Subcutaneous abdominal adipose tissue (tissue), 5 donors: Measurements from ENCODE around the gene MYOM1.

ENCODE experiments used
- H3K27ac ChIP-seq: one replicate; pipeline ENCODE4 v1.7.0; 2013; ENCODE audit warnings: low read depth, mild to moderate bottlenecking, inconsistent platforms, low read length, moderate library complexity
- H3K27me3 ChIP-seq, 5 donors: one replicate each; pipeline ENCODE4 v1.7.0; 2013; ENCODE audit warnings: low read length in 5 of 5, inconsistent platforms in 1 of 5; ENCODE audit not compliant: control insufficient read depth in 5 of 5, insufficient read depth in 4 of 5
- H3K36me3 ChIP-seq, 5 donors: one replicate each; pipeline ENCODE4 v1.7.0; 2013; ENCODE audit warnings: low read length in 5 of 5; ENCODE audit not compliant: control insufficient read depth in 5 of 5, insufficient read depth in 5 of 5
- H3K4me1 ChIP-seq, 5 donors: one replicate each; pipeline ENCODE4 v1.7.0; 2013; ENCODE audit warnings: low read length in 5 of 5, mild to moderate bottlenecking in 3 of 5, moderate library complexity in 1 of 5; ENCODE audit not compliant: control insufficient read depth in 5 of 5, insufficient read depth in 5 of 5
- H3K4me3 ChIP-seq, 5 donors: one replicate each; pipeline ENCODE4 v1.7.0; 2013; ENCODE audit warnings: low read length in 5 of 5, low read depth in 1 of 5
- H3K9ac ChIP-seq, 5 donors: one replicate each; pipeline ENCODE4 v1.7.0; 2013; ENCODE audit warnings: low read length in 5 of 5, mild to moderate bottlenecking in 4 of 5, moderate library complexity in 3 of 5
- H3K9me3 ChIP-seq, 5 donors: one replicate each; pipeline ENCODE4 v1.7.0; 2013; ENCODE audit warnings: low read length in 5 of 5; ENCODE audit not compliant: control insufficient read depth in 5 of 5
- donor health status: healthy.
- donor health status: healthy.
- donor health status: healthy.
- donor health status: healthy.
- donor health status: healthy.

MYOM1 gene

DNA sequence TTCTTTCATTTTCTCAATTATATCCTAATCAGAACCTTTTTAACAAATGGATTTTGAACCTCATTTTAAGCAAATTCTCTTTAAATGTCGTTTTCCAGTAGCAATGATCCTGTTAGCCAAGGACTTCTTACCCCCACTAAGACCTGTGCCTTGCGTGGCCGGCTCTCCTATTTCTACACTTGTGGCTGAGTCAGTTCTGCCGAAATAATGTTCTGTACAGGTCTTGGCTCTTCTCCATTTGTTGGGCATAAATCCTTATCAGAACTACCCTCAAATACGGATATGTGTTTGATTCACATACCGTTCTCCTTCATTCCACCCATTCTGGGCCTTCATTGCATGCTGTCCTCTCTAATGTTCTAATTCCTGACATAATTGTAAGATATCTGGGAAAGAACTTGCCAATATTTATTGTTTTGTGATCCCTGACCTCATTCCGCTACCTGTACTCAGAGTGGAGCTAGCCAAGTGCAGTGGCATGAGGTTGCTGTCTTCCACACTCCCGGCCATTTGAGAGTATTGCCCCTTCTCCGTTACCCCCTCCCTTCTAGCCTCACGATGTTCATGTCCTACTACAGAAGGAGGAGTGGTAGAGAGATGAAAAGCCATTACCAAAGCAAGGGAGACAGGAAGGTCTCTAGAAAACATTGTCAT, 78.7 kb downstream of the MYOM1 start:
- peaks cover 0 to 14% (median 9%) of the 10 kb centered on the region in 5 donors for H3K36me3 ChIP-seq
- H3K4me1 ChIP-seq, result no peaks in the 10 kb centered on the region
- no peaks in the 10 kb centered on the region for H3K27me3 ChIP-seq
- H3K27ac ChIP-seq, result no peak overlapping the region
- H3K9ac ChIP-seq, result no peak overlapping the region
- H3K4me3 ChIP-seq, result no peak overlapping the region
- H3K9me3 ChIP-seq, result no peaks in the 10 kb centered on the region

DNA sequence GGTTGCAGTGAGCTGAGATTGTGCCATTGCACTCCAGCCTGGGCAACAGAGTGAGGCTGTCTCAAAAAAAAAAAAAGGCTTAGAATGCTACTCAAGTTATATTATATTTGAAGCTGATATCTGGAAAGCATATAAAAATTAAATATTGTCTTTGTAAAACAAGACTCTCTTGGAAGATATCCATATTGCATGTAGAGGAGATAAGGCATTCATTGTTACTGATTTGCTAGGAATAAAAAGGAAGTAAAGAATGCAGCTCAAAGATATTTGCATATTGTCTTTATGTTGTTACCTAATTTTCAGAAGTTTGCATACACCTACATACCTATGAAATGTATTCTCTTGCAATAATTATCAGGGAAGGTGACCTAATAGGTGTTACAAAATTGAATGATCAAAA, 79.4 kb downstream of the MYOM1 start:
- Histone ChIP-seq H3K9ac (no peak overlapping the region), H3K36me3 (peaks cover 0 to 14% (median 9%) of the 10 kb centered on the region in 5 donors), H3K9me3 (no peaks in the 10 kb centered on the region), H3K27ac (no peak overlapping the region), H3K4me1 (no peaks in the 10 kb centered on the region), H3K4me3 (no peak overlapping the region), H3K27me3 (no peaks in the 10 kb centered on the region)

DNA sequence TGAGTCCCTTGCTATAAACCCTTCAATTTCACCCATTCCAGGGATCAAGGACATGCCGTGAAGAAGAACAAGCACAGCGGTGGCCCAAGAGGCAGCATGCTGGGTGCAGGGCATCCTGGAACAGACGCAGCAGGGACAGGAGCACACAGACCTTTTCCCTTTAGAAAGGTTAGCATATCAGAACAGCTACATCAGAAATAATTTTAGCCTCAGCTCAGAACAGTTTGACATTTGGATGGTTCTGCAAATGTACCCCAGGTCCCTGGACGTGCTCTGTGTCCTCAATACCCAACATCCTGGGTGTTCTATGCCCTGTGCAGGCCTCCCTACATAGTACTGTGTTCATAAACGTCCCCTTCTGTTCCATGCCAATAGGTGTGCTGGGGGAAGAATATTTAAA, 80.4 kb downstream of the MYOM1 start:
- no peak overlapping the region for H3K4me3 ChIP-seq
- peaks cover 0 to 16% (median 13%) of the 10 kb centered on the region in 5 donors for H3K36me3 ChIP-seq
- no peaks in the 10 kb centered on the region for H3K4me1 ChIP-seq
- H3K27me3 ChIP-seq, result no peaks in the 10 kb centered on the region
- no peak overlapping the region for H3K27ac ChIP-seq
- H3K9ac ChIP-seq, result no peak overlapping the region
- no peaks in the 10 kb centered on the region for H3K9me3 ChIP-seq

DNA sequence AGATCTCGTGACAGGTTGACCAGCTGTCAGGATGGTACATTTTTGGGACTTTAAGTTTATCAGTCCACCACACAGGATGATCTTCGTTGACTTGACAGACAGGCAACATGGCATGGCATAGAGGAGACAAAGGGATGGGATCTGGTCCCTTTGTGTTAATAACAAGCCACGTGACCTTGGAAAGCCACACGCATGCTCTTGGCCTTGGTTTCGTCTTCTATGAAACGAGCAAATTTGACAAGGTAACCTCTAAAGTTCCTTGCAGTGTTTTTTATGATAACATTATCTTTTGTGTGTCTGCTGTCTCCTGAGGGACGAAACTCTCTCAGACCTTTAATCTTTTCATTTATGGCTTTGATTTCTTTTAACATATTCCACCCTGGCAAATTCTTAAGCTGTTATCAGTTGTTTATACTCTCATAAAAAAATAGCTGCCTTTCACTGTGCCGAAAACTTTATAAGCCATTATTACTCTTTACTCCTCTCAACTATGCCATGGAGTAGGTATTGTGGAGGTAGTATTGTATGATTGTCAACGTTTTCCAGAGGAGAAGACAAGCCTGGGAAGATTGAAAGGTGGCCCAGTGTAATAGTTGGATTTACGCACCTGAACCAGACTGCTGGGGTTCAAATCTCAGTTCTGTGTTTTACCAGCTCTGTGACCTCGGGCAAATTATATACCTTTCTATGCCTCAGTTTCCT, 81.3 kb downstream of the MYOM1 start:
- Histone ChIP-seq H3K4me3 (no peak overlapping the region), H3K9ac (no peak overlapping the region), H3K4me1 (no peaks in the 10 kb centered on the region), H3K36me3 (peaks cover 0 to 26% (median 19%) of the 10 kb centered on the region in 5 donors), H3K27ac (no peak overlapping the region), H3K27me3 (no peaks in the 10 kb centered on the region), H3K9me3 (no peaks in the 10 kb centered on the region)

DNA sequence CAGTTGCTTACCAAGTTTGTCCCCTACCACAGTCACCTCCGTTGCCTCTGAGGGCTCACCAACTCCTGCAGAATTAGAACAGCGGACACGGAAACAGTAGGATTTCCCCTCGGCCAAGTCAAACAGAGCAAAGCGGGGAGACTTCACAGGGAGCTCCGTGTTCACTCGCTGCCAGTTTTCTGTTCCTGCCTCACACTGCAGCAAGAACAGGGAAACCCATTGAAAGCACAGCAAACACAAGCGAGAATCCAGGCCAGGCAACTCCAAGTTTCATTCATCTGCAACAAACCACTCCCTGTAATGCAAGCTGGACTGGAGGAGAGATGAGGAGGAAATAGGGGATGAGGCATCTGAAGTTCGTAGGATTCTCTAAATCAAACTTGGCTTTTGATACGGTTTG, 84.2 kb downstream of the MYOM1 start:
- H3K9ac ChIP-seq, result no peak overlapping the region
- H3K4me3 ChIP-seq, result no peak overlapping the region
- peaks cover 0 to 24% (median 9%) of the 10 kb centered on the region in 5 donors for H3K36me3 ChIP-seq
- H3K27me3 ChIP-seq, result no peaks in the 10 kb centered on the region
- H3K4me1 ChIP-seq, result no peaks in the 10 kb centered on the region
- no peaks in the 10 kb centered on the region for H3K9me3 ChIP-seq
- H3K27ac ChIP-seq, result no peak overlapping the region

DNA sequence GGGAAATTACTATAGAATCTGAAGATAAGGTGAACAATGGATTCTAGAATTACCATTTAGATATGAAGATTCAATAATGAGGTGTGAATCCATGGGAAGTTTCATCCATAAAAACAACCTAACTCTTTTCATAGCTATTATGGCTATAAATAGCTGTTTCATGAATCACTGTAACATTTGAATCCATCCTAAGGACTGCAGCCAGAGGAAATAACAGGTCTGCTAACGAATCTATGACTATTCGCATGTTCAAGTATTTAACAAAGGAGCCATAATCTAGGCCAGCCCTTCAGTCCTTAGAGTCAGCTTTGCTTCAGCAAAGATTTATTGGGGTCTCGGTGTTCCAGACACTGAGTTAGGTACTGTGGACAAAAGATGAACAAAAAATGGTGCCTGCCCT, 87.1 kb downstream of the MYOM1 start:
- Histone ChIP-seq H3K36me3 (peaks cover 0 to 24% (median 7%) of the 10 kb centered on the region in 5 donors), H3K4me1 (no peaks in the 10 kb centered on the region), H3K4me3 (no peak overlapping the region), H3K9me3 (no peaks in the 10 kb centered on the region), H3K27me3 (no peaks in the 10 kb centered on the region), H3K27ac (no peak overlapping the region), H3K9ac (no peak overlapping the region)

DNA sequence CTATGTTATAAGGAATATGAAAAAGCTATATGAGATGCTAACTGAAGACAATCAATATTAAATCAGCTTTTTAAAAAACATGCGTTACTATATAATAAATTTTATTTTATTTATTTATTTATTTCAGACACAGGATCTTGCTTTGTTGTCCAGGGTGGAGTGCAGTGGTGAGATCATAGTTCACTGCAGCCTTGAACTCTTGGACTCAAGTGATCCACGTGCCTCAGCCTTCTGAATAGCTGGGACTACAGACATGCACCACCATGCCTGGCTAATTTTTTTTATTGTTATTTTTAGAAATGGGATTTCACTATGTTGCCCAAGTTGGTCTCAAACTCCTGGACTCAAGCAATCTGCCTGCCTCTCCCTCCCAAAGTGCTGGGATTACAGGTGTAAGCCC, 89.4 kb downstream of the MYOM1 start:
- H3K9ac ChIP-seq, result no peak overlapping the region
- no peaks in the 10 kb centered on the region for H3K4me1 ChIP-seq
- no peak overlapping the region for H3K4me3 ChIP-seq
- H3K27ac ChIP-seq, result no peak overlapping the region
- peaks cover 4 to 34% (median 12%) of the 10 kb centered on the region in 5 donors for H3K36me3 ChIP-seq
- H3K9me3 ChIP-seq, result no peaks in the 10 kb centered on the region
- H3K27me3 ChIP-seq, result no peaks in the 10 kb centered on the region

DNA sequence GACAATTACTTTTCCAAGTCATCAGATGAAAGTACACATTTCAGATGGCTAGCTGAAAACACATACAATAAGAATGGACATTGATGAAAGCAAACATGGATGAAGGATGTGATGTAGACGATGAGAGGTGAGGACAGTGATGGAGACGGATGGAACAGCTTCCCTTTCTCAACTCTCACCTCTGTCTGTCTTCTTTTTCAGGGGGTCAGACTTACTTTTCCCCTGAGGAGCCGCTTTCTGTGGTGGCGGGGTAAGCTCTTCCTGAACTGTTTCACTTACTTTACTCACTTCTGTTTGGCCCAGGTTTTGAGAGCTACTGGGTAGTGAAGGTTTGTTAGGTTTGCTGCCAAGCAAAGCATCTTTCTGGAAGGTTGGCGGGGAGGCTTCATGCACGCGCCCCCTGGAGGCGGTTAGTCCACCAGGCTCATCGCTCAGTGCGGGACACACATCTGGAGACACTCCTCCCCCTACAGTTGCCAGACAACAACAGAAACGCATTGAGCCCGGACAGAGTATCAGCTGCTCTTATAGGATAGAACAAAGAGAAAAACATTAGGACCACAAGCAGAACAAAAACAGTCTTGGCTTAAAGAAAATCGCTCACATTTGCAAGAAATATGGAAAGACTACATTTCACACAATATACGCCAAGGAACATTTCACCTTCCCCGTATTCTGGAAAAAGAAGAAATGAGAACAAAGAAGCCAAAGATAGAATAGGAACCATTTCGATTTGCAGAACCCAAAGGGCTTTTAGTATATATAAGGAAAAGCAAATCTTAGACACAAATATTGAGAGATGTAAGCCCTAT, 90.5 kb downstream of the MYOM1 start:
- Histone ChIP-seq H3K36me3 (peaks cover 4 to 38% (median 16%) of the 10 kb centered on the region in 5 donors), H3K9me3 (no peaks in the 10 kb centered on the region), H3K4me1 (no peaks in the 10 kb centered on the region), H3K4me3 (no peak overlapping the region), H3K9ac (no peak overlapping the region), H3K27me3 (no peaks in the 10 kb centered on the region), H3K27ac (no peak overlapping the region)

DNA sequence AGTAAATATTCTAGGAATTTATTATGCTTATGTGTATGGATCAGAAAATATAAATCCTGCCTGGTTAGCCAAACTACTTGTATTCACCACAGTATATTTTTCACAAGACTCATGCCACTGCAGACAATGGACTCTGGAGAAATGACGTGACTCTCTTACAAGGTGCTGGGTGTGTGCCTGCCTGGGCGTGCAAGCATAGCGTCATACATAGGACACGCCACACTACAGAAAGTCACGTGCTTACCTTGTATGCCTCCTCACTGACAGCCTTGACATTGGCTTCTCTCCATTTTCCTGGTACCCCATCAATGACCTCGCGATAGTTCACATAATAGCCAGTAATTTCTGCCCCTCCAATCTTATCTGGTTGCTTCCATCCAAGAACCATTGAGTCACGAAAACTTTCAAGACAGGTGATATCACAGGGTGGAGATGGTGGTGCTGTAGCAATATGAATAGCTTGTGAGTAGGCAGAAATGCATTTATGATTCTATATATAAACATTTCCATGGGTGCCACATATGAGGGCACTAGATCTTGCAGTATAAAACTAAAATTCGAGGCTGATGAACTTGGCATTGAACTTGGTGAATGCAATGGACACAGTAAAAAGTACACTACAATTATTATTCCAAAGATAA, 93.2 kb downstream of the MYOM1 start:
- no peak overlapping the region for H3K4me3 ChIP-seq
- no peak overlapping the region for H3K9ac ChIP-seq
- H3K36me3 ChIP-seq, result peaks cover 4 to 28% (median 12%) of the 10 kb centered on the region in 5 donors
- no peaks in the 10 kb centered on the region for H3K9me3 ChIP-seq
- no peaks in the 10 kb centered on the region for H3K27me3 ChIP-seq
- H3K4me1 ChIP-seq, result no peaks in the 10 kb centered on the region
- no peak overlapping the region for H3K27ac ChIP-seq
